ENCODE data around the gene TAAR6.

Gene TAAR6

GRCh38 chr6:132567566-132567965 lies 2.6 kb upstream of the TAAR6 start:
- no peak overlapping the region for H3K27ac ChIP-seq
- no peak for TF ChIP-seq CTCF (conservative IDR thresholded peaks at IDR 0.05)

GRCh38 chr6:132568611-132569010 lies 1.5 kb upstream of the TAAR6 start:
- H3K27ac ChIP-seq: no peak overlapping the region
- no peak for TF ChIP-seq CTCF (conservative IDR thresholded peaks at IDR 0.05)

- no peak for TF ChIP-seq CTCF (conservative IDR thresholded peaks at IDR 0.05)
- no peak overlapping the region for H3K27ac ChIP-seq
Measured at GRCh38 chr6:132569170-132569569, 952 bp upstream of the TAAR6 start.

- no peak overlapping the region for H3K27ac ChIP-seq
- TF ChIP-seq CTCF (conservative IDR thresholded peaks at IDR 0.05): no peak
Measured at GRCh38 chr6:132571774-132572173, 1.7 kb downstream of the TAAR6 start.

GRCh38 chr6:132584698-132585097 lies 14.6 kb downstream of the TAAR6 start:
- TF ChIP-seq CTCF (conservative IDR thresholded peaks at IDR 0.05): no peak
- H3K27ac ChIP-seq: no peak overlapping the region

GRCh38 chr6:132587424-132587823 lies 17.3 kb downstream of the TAAR6 start:
- H3K27ac ChIP-seq: no peak overlapping the region
- no peak for TF ChIP-seq CTCF (conservative IDR thresholded peaks at IDR 0.05)

GRCh38 chr6:132589454-132589853 lies 19.3 kb downstream of the TAAR6 start, which contains the start of gene TAAR5:
Gene TAAR5 (minus strand): TSS chr6:132589741. CDS start chr6:132589686, 55 bp downstream.
- no peak for TF ChIP-seq CTCF (conservative IDR thresholded peaks at IDR 0.05)
- H3K27ac ChIP-seq: no peak within 1 kb of the TSS

GRCh38 chr6:132590362-132590761 lies 20.2 kb downstream of the TAAR6 start:
- H3K27ac ChIP-seq: no peak overlapping the region
- TF ChIP-seq CTCF (conservative IDR thresholded peaks at IDR 0.05): no peak

Data from VCaP (cell line).